H54 (cell line): ENCODE results near the gene SHISA9.
"Not testable (repeated sequence)": the region's sequence is repeated elsewhere in the genome, so short reads cannot be mapped to it uniquely, and the experiment has no call there.

Experiments
- DNase-seq: peaks from one replicate; pipeline ENCODE4 v3.0.0; 2011; ENCODE audit warnings: low spot score, mixed read lengths; ENCODE audit not compliant: insufficient read length
- FAIRE-seq: peaks from 3 replicates; lab custom pipeline; 2011; peaks lifted over from hg19 to GRCh38; lab: Jason Lieb, UNC
- POLR2A ChIP-seq: IDR thresholded peaks from 2 replicates; pipeline ENCODE4 v1.6.1; 2011; ENCODE audit warnings: low read depth, mild to moderate bottlenecking, low read length

The SHISA9 gene

DNA sequence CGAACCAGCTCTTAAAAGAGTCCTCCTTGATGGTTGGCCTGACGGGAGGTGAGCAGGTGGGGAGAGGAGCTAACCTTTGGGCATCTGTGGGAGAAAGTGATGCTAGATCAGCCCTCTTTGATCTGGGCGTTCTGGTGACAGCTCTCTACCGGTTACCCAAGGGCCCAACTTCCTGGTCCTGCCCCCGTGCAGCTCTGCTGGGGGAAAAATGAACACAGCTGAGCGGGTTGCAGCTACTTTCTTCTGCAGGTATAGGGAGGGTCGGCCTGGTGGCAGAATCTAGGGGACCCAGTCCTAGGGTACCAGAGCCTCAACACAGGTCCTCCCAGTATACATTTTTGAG lies 2.9 kb downstream of the SHISA9 start:
- no peak for TF ChIP-seq POLR2A
- DNase-seq (no peak), FAIRE-seq (no peak)

DNA sequence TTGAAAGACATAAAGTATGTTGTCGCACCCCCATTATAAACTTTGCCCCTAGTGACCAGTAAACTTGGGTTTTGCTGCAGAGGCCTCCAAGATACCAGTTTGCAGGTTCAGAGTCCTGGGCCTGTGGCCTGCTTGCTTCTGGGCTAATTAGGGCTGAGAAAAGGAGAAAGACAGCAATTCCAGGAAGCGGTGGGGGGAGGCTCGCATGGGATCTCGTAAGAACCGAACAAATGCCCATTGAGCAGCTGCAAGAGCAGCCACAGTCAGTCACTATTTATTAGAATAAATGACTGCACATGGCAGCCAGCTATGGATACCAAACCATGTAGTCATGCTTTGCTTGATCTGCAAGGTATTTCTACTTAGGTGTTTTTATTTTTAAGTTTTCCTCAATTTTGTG lies 4.9 kb downstream of the SHISA9 start:
- DNase-seq (no peak), FAIRE-seq (no peak)
- TF ChIP-seq POLR2A = no peak

DNA sequence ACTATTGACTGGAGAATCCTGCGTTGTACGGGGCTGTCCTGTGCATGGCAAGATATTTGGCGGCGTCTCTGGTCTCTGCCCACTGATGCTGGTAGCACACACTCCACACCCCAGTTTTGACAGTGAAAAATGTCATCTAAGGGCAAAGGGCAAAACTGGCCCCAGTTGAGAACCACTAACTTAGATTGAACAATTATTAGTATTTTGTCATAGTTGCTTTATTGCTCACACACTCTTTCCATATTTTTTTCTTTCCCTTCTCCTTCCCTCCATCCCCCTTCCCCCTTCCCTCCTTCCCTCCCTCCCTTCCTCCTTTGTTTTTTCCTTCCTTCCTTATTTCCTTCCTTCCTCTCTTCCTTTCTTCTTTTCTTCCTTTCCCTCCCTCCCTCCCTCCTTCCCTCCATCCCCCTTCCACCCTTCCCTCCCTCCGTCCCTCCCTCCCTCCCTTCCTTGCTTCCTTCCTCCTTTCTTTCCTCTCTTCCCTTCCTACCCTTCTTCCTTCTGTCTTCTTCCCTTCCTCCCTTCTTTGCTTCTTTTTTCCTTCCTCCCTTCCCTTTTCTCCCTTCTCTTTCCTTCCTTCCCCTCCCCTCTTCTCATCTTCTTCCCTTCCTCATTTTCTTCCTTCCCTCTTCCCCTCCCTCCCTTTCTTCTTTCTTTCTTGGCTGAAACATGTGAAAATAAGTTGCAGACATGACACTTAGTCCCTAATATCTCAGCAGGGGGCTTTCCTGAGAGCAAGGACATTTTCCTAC lies 5.5 kb downstream of the SHISA9 start:
- no peak for DNase-seq
- TF ChIP-seq POLR2A = no peak
- FAIRE-seq = no peak

DNA sequence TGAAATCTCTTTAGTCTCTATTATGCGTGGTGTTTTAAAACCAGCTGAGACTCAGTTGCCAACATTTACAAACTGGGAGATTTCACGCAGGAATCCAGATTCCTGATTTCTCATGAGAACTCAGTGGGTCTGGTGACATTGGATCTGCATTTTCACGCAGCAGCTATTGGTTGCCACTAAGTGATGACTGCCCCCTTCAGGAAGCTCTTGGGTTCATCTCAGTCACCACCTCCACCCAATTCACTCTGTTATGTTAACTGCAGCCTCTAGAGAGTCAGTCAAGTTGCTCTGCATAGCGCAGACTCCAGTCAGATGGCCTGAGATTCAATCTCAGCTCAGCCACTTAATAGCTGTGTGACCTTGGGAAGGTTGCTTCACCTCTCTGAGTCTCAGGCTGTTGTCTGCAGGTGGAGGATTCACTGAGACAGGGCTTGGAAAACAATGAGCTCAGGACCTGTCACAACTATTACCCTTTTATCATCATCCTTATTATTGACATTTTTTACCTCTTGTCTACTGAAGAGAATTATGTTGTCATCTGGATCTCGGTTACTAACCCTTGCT lies 6.4 kb downstream of the SHISA9 start:
- no peak for TF ChIP-seq POLR2A
- DNase-seq (no peak), FAIRE-seq (no peak)

DNA sequence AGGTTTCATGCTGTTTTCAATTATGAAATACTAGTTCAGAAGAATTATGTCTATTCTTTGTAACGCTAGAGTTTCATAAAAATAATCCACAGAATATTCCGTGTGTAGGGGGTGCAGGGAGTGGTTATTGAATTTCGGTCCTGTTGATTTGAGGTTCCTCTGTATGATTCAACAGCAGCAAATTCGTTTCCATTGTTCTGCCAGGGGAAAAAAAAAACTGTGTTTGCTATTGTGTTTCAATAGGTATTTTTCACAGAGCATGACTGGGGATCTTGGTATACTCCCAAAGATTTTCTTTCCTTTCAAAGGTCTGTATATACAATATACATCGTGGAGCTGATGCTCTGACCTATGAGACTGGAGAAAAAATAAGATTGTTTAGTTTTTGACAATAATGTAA lies 15.8 kb downstream of the SHISA9 start:
- DNase-seq = no peak
- no peak for FAIRE-seq

DNA sequence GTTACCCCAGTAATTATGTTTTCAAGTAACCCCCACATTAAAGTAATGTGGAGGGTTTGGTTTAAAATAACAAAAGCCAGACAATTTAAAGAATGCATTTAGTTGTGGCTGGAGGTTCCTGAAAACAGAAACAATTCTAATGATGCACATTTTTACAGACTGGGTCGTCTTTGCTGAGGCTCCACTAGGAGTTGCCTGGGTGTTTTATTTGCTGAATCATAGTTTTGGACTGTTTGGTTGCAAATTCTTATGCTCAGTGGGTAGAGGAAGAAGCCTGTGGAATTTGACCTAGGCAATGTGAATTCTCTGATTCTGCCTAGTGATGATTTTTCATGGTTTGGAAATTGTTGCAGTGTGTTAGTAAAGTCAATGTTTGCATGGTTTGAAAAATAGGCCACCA lies 16.3 kb downstream of the SHISA9 start:
- DNase-seq (no peak), FAIRE-seq (no peak)
- no peak for TF ChIP-seq POLR2A

More for the DNA sequence above, 15.8 kb downstream of the SHISA9 start:
- no peak for TF ChIP-seq POLR2A

DNA sequence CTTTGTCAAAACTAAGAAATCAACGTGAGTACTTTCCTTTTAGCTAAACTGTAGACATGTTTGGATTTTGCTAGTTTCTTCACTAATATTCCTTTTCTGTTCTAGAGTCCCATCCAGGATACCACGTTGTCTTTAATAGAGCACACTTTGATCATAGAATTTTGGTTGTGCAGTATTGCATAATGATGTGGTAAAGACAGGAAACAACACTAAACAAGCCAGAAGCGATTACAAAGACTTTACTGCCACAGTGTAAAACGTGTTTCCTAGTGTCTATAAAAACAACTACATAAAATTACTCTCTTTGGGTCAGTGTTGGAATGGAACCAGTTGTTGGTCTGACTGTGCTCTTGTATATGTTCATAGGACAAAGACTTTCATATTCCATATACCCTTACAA lies 19.3 kb downstream of the SHISA9 start:
- FAIRE-seq (no peak), DNase-seq (no peak)
- TF ChIP-seq POLR2A = no peak

DNA sequence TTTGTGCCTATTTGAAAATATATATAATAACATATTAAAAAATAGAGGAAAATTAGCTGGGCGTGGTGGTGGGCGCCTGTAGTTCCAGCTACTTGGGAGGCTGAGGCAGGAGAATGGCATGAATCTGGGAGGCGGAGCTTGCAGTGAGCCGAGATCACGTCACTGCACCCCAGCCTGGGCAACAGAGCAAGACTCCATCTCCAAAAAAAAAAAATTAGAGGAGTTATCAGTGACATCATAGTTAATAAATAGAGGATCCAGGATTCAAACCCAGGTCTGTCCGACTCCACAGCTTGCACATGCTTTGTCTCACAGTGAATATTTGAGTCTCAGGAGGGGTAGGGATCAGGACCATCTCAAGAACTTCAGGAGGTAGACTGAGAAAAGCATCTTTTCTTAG lies 22.2 kb downstream of the SHISA9 start:
- FAIRE-seq = not testable (repeated sequence)

DNA sequence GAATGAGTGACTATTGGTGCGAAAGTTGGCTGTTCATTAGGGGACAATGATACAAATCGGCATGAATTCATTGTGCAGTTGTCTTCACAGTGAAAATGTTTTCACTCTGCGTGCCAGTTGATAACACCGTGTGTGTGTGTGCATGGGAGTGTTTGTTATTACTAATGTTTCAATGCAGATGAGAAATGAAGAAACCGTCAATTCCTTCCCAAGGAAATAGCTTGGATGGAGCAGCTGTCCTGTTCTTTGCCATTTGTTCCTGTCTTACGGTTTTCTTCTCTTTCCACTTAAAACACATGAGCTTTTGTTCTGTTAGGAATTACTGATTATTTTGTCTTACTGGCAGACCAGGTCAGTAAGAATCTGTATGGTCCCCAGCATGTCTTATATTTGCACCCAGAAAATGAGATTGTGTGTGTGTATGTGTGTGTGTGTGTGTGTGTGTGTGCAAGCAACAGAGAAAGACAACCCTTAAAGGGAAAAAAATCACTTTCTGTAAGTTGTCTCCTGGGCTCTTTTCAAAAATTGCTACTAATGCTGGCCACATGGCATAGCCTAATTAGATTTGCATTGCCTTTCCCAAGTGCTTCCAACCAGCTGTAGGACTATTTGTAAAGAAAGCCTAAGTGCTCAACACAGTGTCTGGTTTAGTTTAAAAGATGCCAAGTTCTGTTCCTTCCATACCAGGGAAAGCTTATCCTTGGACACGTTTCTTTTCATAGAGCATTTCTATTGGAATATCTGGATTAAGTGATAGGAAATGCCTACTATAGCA lies 23.8 kb downstream of the SHISA9 start:
- FAIRE-seq (no peak), DNase-seq (no peak)
- no peak for TF ChIP-seq POLR2A

More for the DNA sequence above, 22.2 kb downstream of the SHISA9 start:
- DNase-seq = not testable (repeated sequence)

DNA sequence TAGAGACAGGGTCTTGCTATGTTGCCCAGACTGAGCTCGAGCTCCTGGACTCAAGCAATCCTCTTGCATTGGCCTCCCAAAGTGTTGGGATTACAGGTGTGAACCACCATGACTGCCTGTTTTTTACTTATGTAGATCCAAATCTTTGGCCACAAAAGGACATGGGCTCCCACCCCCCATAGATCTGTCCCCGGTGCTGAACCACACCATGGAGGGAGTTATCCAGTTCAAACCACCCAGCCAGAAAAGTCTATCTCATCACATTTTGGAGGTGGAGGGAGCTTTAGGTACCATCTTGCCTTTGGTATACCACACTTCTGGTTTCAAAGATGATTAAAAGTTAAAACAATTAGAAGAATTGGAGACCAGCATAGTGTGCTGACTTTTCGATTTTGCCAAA lies 26.2 kb downstream of the SHISA9 start:
- no peak for DNase-seq
- no peak for FAIRE-seq
- TF ChIP-seq POLR2A = no peak

DNA sequence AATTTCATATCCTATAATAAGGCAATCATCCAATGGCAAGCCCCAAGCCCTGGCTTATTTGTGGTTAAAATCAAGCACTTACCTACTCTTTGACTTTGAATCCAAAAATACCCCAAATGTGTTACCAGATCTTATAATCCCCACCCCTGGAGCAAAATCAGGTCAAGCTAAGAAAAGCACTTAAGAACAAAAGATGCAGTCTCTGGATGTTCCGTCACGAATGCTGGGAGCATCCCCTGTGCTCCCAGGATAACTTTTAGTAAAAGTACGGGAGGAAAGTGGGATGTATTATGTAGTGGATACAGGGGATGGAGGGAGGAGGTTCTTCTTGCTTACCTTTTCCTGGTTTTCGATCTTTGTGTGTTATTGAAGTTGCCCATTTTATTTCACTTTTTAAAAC lies 29.5 kb downstream of the SHISA9 start:
- FAIRE-seq = no peak
- no peak for DNase-seq
- TF ChIP-seq POLR2A = no peak

DNA sequence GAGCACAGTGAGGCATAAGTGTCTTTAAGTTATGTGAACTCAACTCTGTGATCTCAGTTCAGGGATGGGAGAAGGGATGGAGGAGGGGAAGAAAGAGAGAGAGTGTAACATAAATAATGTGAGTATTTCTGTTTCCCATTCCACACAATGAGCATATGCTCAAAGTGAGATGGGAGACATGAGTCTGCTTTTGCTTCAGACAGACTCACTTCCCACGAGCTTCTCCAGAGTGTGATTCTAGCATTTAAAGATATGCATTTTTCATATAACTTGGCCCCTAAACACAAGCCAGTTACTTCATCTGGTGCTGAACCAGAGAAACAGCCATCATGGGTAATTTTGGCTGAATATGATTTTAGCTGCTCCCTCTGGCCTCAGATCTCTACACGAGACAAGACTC lies 35.0 kb downstream of the SHISA9 start:
- no peak for TF ChIP-seq POLR2A
- DNase-seq (no peak), FAIRE-seq (no peak)

DNA sequence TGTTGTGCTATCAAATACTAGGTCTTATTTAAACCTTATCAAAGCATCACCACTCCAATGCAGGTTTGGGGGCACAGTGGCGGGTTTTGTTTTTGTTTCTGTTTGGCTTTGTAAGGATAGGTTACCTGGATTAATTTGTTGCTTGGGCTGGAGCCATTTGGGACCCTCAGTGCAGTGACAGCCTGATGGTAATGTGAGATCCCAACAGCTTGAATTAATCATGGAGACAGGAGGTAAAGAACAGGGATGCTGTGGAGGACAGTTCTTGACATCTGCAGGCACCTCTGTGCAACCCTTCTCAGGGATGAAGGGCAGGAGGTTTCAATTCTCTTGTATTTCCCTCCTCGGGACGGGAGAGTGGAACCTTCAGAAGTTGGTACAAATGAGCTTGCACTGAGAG lies 40.5 kb downstream of the SHISA9 start:
- FAIRE-seq (no peak), DNase-seq (no peak)
- TF ChIP-seq POLR2A = no peak

DNA sequence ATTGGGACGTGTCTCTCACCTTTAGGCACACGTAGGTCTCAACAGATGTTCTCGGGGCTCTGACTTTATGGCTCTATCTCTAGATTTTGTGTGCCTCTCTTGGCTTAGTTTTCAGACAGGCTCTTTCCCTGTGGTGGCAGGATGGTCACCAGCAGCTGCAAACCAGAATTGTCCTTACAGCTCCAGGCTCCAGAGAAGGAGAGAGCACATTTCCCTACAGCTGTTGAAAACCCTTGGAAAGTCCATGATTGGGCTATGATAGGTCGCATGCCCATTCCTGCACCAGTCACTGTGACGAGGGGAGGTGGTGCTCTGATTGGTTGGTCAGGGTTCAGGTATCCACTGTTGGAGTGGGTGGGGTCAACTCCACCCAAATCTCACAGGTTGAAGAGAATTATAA lies 41.5 kb downstream of the SHISA9 start:
- FAIRE-seq (no peak), DNase-seq (no peak)
- TF ChIP-seq POLR2A = no peak
